Measurements from ENCODE around the gene IPO13. TPM values are rescaled to one million over a fixed set of nuclear protein-coding genes. Genes with fewer than 3 reads are reported as not detected.

The IPO13 gene
- polyA plus RNA-seq, 3 donors, result 10.1 to 20.4 (median 10.6) TPM

DNA sequence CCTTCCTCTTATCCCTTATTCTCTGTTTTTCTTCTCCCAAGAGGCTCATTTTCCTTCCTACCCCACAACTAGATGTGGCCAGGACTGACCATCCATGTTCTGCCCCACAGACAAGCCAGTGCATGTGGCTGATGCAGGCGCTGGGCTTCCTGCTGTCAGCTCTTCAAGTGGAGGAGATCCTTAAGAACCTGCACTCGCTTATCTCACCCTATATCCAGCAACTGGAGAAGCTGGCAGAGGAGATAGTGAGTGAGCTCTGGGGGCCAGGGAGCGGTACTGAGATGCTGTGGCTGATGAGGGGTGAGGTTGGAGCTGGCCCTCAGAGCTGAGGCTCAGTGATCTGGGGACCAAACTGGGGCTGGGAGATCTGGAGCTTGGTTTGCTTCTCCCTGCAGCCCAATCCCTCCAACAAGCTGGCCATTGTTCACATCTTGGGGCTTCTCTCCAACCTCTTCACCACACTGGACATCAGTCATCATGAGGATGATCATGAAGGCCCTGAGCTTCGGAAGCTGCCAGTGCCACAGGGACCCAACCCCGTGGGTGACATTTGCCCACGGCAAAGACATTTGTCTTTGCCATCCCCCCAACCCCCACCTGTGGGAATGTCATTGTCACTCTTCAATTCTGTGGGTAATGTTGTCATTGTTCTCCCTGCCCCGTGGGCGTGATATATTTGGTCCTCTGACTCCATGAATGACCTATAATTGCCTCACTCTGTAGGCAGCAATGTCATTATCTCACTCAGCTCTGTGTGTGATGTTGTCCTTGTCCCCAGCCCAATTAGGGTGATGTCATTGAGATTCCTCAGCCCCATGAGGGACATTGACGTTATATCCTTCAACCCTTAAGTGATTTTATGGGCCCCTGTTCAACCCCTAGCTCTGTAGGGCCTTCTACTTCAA is 11.9 kb downstream of the IPO13 start:
- Histone ChIP-seq H3K9ac (ENCODE audit: insufficient read depth, low read length, poor library complexity, severe bottlenecking) (no peak overlapping the region), H4K20me1 (ENCODE audit: insufficient read depth, low read length) (no peaks in the 10 kb centered on the region), H3K36me3 (replicated peaks in 1 of 2; ENCODE audit: control insufficient read depth in 1 of 2, insufficient read depth in 2 of 2, low read length in 2 of 2) (peaks cover 59 to 84% of the 10 kb centered on the region in 2 donors), H3K9me3 (replicated peaks in 1 of 2; ENCODE audit: control insufficient read depth in 1 of 2, insufficient read depth in 1 of 2, low read length in 2 of 2) (no peaks in the 10 kb centered on the region), H3K27ac (ENCODE audit: low read depth in 1 of 2, low read length in 2 of 2) (no peak overlapping the region), H3K27me3 (ENCODE audit: control insufficient read depth in 2 of 2, insufficient read depth in 2 of 2, low read length in 2 of 2) (no peaks in the 10 kb centered on the region), H3K4me2 (replicated peaks; ENCODE audit: extremely low read depth, low read length, poor library complexity, severe bottlenecking) (no peak overlapping the region), H3K4me1 (ENCODE audit: control insufficient read depth in 1 of 2, insufficient read depth in 2 of 2, low read length in 2 of 2) (peaks cover 8 to 9% of the 10 kb centered on the region in 2 donors), H3K4me3 (replicated peaks in 1 of 3; ENCODE audit: low read depth in 2 of 3, low read length in 3 of 3) (no peak overlapping the region), H3K79me2 (ENCODE audit: insufficient read depth, low read length) (no peaks in the 10 kb centered on the region), H2AFZ (ENCODE audit: insufficient read depth, low read depth, low read length, poor library complexity, severe bottlenecking) (no peak overlapping the region)
- no peaks in the 10 kb centered on the region for H3K4me1 Mint-ChIP-seq
- peaks cover 0 to 2% (median 0%) of the 10 kb centered on the region in 7 donors for H3K9me3 Mint-ChIP-seq
- intact Hi-C loops (cut with micrococcal nuclease), result no loop called here
- peaks cover 43 to 59% of the 10 kb centered on the region in 2 donors for H3K36me3 Mint-ChIP-seq
- H3K4me3 Mint-ChIP-seq, result no peak overlapping the region
- H3K27ac Mint-ChIP-seq, result peak overlapping the region in 1 of 7 donors; percentile 70
- no peaks in the 10 kb centered on the region for H3K27me3 Mint-ChIP-seq (ENCODE audit: low read depth in 3 of 3)
- TF ChIP-seq CTCF (IDR thresholded peaks at IDR 0.05), result no peak
- DNase-seq, result no peak
- 83% methylated on average over 1 of the region's 9 CpGs for WGBS (ENCODE audit: insufficient coverage)

DNA sequence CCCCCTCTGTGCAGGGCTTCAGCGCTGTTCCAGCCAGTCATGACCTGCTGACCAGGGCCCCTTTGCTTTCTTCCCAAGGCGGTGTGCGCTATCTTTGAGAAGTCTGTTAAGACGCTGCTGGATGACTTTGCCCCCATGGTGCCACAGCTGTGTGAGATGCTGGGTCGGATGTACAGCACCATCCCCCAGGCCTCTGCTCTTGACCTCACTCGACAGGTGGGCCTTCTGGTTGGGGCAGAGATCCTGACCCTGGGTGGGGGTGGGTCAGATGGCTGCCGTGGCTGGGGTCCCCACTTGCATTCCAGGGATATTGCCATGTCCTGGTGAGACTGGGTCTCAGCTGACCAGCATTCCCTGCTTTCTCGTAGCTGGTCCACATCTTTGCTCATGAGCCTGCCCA is 14.0 kb downstream of the IPO13 start:
- Histone ChIP-seq H2AFZ (ENCODE audit: insufficient read depth, low read depth, low read length, poor library complexity, severe bottlenecking) (no peak overlapping the region), H3K9ac (ENCODE audit: insufficient read depth, low read length, poor library complexity, severe bottlenecking) (no peak overlapping the region), H3K4me3 (replicated peaks in 1 of 3; ENCODE audit: low read depth in 2 of 3, low read length in 3 of 3) (no peak overlapping the region), H3K27me3 (ENCODE audit: control insufficient read depth in 2 of 2, insufficient read depth in 2 of 2, low read length in 2 of 2) (no peaks in the 10 kb centered on the region), H3K9me3 (replicated peaks in 1 of 2; ENCODE audit: control insufficient read depth in 1 of 2, insufficient read depth in 1 of 2, low read length in 2 of 2) (no peaks in the 10 kb centered on the region), H3K79me2 (ENCODE audit: insufficient read depth, low read length) (no peaks in the 10 kb centered on the region), H3K4me2 (replicated peaks; ENCODE audit: extremely low read depth, low read length, poor library complexity, severe bottlenecking) (no peak overlapping the region), H4K20me1 (ENCODE audit: insufficient read depth, low read length) (no peaks in the 10 kb centered on the region), H3K4me1 (ENCODE audit: control insufficient read depth in 1 of 2, insufficient read depth in 2 of 2, low read length in 2 of 2) (peaks cover 20 to 22% of the 10 kb centered on the region in 2 donors), H3K27ac (ENCODE audit: low read depth in 1 of 2, low read length in 2 of 2) (no peak overlapping the region), H3K36me3 (replicated peaks in 1 of 2; ENCODE audit: control insufficient read depth in 1 of 2, insufficient read depth in 2 of 2, low read length in 2 of 2) (peaks cover 59 to 88% of the 10 kb centered on the region in 2 donors)
- 100% methylated on average over 7 of the region's 8 CpGs for WGBS (ENCODE audit: insufficient coverage)
- no peak for DNase-seq
- intact Hi-C loops (cut with micrococcal nuclease), result no loop called here
- H3K27ac Mint-ChIP-seq, result no peak overlapping the region
- no peaks in the 10 kb centered on the region for H3K4me1 Mint-ChIP-seq
- TF ChIP-seq CTCF (IDR thresholded peaks at IDR 0.05), result no peak
- H3K4me3 Mint-ChIP-seq, result no peak overlapping the region
- H3K36me3 Mint-ChIP-seq, result peaks cover 43 to 57% of the 10 kb centered on the region in 2 donors
- peaks cover 0 to 2% (median 0%) of the 10 kb centered on the region in 7 donors for H3K9me3 Mint-ChIP-seq
- no peaks in the 10 kb centered on the region for H3K27me3 Mint-ChIP-seq (ENCODE audit: low read depth in 3 of 3)

Data from CD14-positive monocyte (primary cell).